Right atrium auricular region (tissue), 2 donors: ENCODE results near the gene TSC22D4. TPM values are rescaled to one million over a fixed set of nuclear protein-coding genes. Genes with fewer than 3 reads are reported as not detected.

ENCODE experiments used
- DNase-seq: peaks from one replicate; pipeline ENCODE4 v3.0.0-alpha.2; 2019; ENCODE audit warnings: low spot score
- H3K27ac ChIP-seq, 2 donors: fragments of 200-600 bp; sonication (generic); 1 replicate in 1 of 2; 2 replicates in 1 of 2; pipeline ENCODE4 v1.5.1; 2016 to 2019
- H3K27me3 ChIP-seq, 2 donors: fragments of 200-600 bp; sonication (generic); one replicate each; pipeline versions ENCODE4 v1.5.1 to v1.6.0; 2017 to 2019
- H3K36me3 ChIP-seq: fragments of 200-600 bp; sonication (generic); one replicate; pipeline ENCODE4 v1.5.1; 2016
- H3K4me1 ChIP-seq, 2 donors: fragments of 200-600 bp; sonication (generic); one replicate each; pipeline versions ENCODE4 v1.5.1 to v1.6.0; 2017 to 2019
- H3K4me3 ChIP-seq, 2 donors: fragments of 200-600 bp; sonication (generic); 1 replicate in 1 of 2; 2 replicates in 1 of 2; pipeline ENCODE4 v1.5.1; 2017 to 2019; ENCODE audit warnings: mild to moderate bottlenecking in 1 of 2, moderate library complexity in 1 of 2
- H3K9me3 ChIP-seq, 2 donors: fragments of 200-600 bp; sonication (generic); one replicate each; pipeline ENCODE4 v1.5.1; 2019
- CTCF ChIP-seq, 2 donors: fragments of 200-600 bp; sonication (generic); IDR thresholded peaks; one replicate each; pipeline ENCODE4 v1.5.1; 2019; ENCODE audit warnings: antibody characterized with exemption in 2 of 2
- total RNA-seq, 2 donors: library from RNA; depleted of rRNA; stranded (reverse); fragments of >200 nt; gene quantifications; one replicate each; pipeline ENCODE4 v1.1.0, GENCODE V29; 2016

Gene TSC22D4
- total RNA-seq, 2 donors from 2014 or later = 26.2 to 34.6 TPM

GRCh38 chr7:100517305-100517704 is 38.3 kb upstream of the TSC22D4 start:
- no peak for DNase-seq
- Histone ChIP-seq H3K4me3 (no peak overlapping the region), H3K36me3 (no peaks in the 10 kb centered on the region), H3K27ac (no peak overlapping the region), H3K27me3 (no peaks in the 10 kb centered on the region), H3K9me3 (no peaks in the 10 kb centered on the region), H3K4me1 (peaks cover 0 to 7% of the 10 kb centered on the region in 2 donors)
- no peak for TF ChIP-seq CTCF (IDR thresholded peaks at IDR 0.05)

GRCh38 chr7:100516135-100516812 is 37.3 kb upstream of the TSC22D4 start:
- no peaks in the 10 kb centered on the region for H3K27me3 ChIP-seq
- peaks cover 0 to 7% of the 10 kb centered on the region in 2 donors for H3K4me1 ChIP-seq
- TF ChIP-seq CTCF (IDR thresholded peaks at IDR 0.05) = no peak
- H3K9me3 ChIP-seq = no peaks in the 10 kb centered on the region
- no peaks in the 10 kb centered on the region for H3K36me3 ChIP-seq
- no peak overlapping the region for H3K4me3 ChIP-seq
- peak; percentile 60 for DNase-seq
- no peak overlapping the region for H3K27ac ChIP-seq

GRCh38 chr7:100515072-100515532 is 36.1 kb upstream of the TSC22D4 start:
- Histone ChIP-seq H3K36me3 (no peaks in the 10 kb centered on the region), H3K27me3 (no peaks in the 10 kb centered on the region), H3K9me3 (no peaks in the 10 kb centered on the region), H3K27ac (no peak overlapping the region), H3K4me1 (peaks cover 0 to 7% of the 10 kb centered on the region in 2 donors), H3K4me3 (no peak overlapping the region)
- DNase-seq = no peak
- no peak for TF ChIP-seq CTCF (IDR thresholded peaks at IDR 0.05)

GRCh38 chr7:100513212-100513810 is 34.3 kb upstream of the TSC22D4 start:
- Histone ChIP-seq H3K36me3 (no peaks in the 10 kb centered on the region), H3K9me3 (no peaks in the 10 kb centered on the region), H3K4me1 (peaks cover 0 to 7% of the 10 kb centered on the region in 2 donors), H3K27ac (no peak overlapping the region), H3K27me3 (no peaks in the 10 kb centered on the region), H3K4me3 (no peak overlapping the region)
- DNase-seq = no peak
- TF ChIP-seq CTCF (IDR thresholded peaks at IDR 0.05) = no peak

GRCh38 chr7:100510437-100511239 is 31.6 kb upstream of the TSC22D4 start:
- Histone ChIP-seq H3K36me3 (no peaks in the 10 kb centered on the region), H3K9me3 (no peaks in the 10 kb centered on the region), H3K27me3 (no peaks in the 10 kb centered on the region), H3K27ac (no peak overlapping the region), H3K4me1 (peaks cover 0 to 2% of the 10 kb centered on the region in 2 donors), H3K4me3 (no peak overlapping the region)
- no peak for TF ChIP-seq CTCF (IDR thresholded peaks at IDR 0.05)
- DNase-seq = no peak
